Measurements from ENCODE around the gene HNRNPLL. TPM values are rescaled to one million over a fixed set of nuclear protein-coding genes. Genes with fewer than 3 reads are reported as not detected.

HNRNPLL gene
- total RNA-seq, 3 donors from 2014 or later (not counting 1 experiment from before 2014, with no cell fraction given) = 7.3 to 18.4 (median 8.8) TPM

GRCh38 chr2:38515155-38516074, 87.3 kb downstream of the HNRNPLL start:
- WGBS (ENCODE audit: insufficient coverage) = 89% methylated on average over 26 of the region's 26 CpGs
- Mint-ChIP-seq H3K4me1 (no peaks in the 10 kb centered on the region), H3K9me3 (no peaks in the 10 kb centered on the region), H3K36me3 (no peaks in the 10 kb centered on the region), H3K27me3 (ENCODE audit: low read depth in 2 of 2) (peaks cover 5 to 14% of the 10 kb centered on the region in 2 donors), H3K27ac (no peak overlapping the region), H3K4me3 (no peak overlapping the region)
- Histone ChIP-seq H3K36me3 (ENCODE audit: control insufficient read depth, insufficient read depth, low read length) (no peaks in the 10 kb centered on the region), H3K4me3 (ENCODE audit: low read length) (no peak overlapping the region), H3K27ac (ENCODE audit: low read length) (no peak overlapping the region), H3K4me1 (ENCODE audit: control insufficient read depth, insufficient read depth, low read length) (no peaks in the 10 kb centered on the region), H3K27me3 (ENCODE audit: control insufficient read depth, insufficient read depth, low read length) (no peaks in the 10 kb centered on the region), H3K9me3 (ENCODE audit: control insufficient read depth, insufficient read depth, low read length) (no peaks in the 10 kb centered on the region)
- no peak for DNase-seq
- intact Hi-C loops (cut with micrococcal nuclease) = no loop called here
- no peak for ATAC-seq
- no peak for TF ChIP-seq CTCF (IDR thresholded peaks at IDR 0.05)

DNA sequence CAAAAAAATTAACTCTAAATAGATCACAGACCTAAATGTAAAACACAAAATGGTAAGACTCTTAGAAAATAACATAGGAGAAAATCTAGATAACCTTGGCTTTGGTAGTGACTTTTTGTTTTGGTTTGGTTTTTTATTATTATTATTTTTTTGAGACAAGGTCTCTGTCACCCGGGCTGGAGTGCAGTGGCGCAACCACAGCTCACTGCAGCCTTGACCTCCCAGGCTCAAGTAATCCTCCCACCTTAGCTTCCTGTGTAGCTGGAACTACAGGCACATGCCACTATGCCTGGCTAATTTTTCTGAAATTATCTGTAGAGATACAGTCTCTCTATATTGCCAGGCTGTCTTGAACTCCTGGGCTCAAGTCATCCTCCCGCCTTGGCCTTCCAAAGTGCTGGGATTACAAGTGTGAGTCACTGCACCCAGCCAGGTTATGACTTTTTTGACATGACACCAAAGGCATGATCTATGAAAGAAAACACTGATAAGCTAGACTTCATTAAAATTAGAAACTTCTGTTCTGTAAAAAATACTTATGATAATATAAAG, 88.0 kb downstream of the HNRNPLL start:
- Histone ChIP-seq H3K9me3 (ENCODE audit: control insufficient read depth, insufficient read depth, low read length) (no peaks in the 10 kb centered on the region), H3K4me1 (ENCODE audit: control insufficient read depth, insufficient read depth, low read length) (no peaks in the 10 kb centered on the region), H3K27me3 (ENCODE audit: control insufficient read depth, insufficient read depth, low read length) (no peaks in the 10 kb centered on the region), H3K36me3 (ENCODE audit: control insufficient read depth, insufficient read depth, low read length) (no peaks in the 10 kb centered on the region), H3K27ac (ENCODE audit: low read length) (no peak overlapping the region), H3K4me3 (ENCODE audit: low read length) (no peak overlapping the region)
- DNase-seq (no peak), ATAC-seq (no peak)
- no peaks in the 10 kb centered on the region for H3K36me3 Mint-ChIP-seq
- peaks cover 5 to 14% of the 10 kb centered on the region in 2 donors for H3K27me3 Mint-ChIP-seq (ENCODE audit: low read depth in 2 of 2)
- H3K27ac Mint-ChIP-seq = no peak overlapping the region
- 75% methylated on average over 3 of the region's 3 CpGs for WGBS (ENCODE audit: insufficient coverage)
- TF ChIP-seq CTCF (IDR thresholded peaks at IDR 0.05) = no peak
- H3K4me3 Mint-ChIP-seq = no peak overlapping the region
- intact Hi-C loops (cut with micrococcal nuclease) = no loop called here
- no peaks in the 10 kb centered on the region for H3K9me3 Mint-ChIP-seq
- no peaks in the 10 kb centered on the region for H3K4me1 Mint-ChIP-seq

- intact Hi-C loops (cut with micrococcal nuclease) = no loop called here
- H3K4me3 Mint-ChIP-seq = no peak overlapping the region
- no peak overlapping the region for H3K27ac ChIP-seq (ENCODE audit: low read length)
- H3K9me3 Mint-ChIP-seq = no peaks in the 10 kb centered on the region
- no peak for TF ChIP-seq CTCF (IDR thresholded peaks at IDR 0.05)
- H3K9me3 ChIP-seq (ENCODE audit: control insufficient read depth, insufficient read depth, low read length) = no peaks in the 10 kb centered on the region
- DNase-seq = no peak
- peaks cover 5 to 14% of the 10 kb centered on the region in 2 donors for H3K27me3 Mint-ChIP-seq (ENCODE audit: low read depth in 2 of 2)
- no peaks in the 10 kb centered on the region for H3K36me3 ChIP-seq (ENCODE audit: control insufficient read depth, insufficient read depth, low read length)
- H3K4me1 ChIP-seq (ENCODE audit: control insufficient read depth, insufficient read depth, low read length) = no peaks in the 10 kb centered on the region
- no peak overlapping the region for H3K27ac Mint-ChIP-seq
- no peak overlapping the region for H3K4me3 ChIP-seq (ENCODE audit: low read length)
- H3K27me3 ChIP-seq (ENCODE audit: control insufficient read depth, insufficient read depth, low read length) = no peaks in the 10 kb centered on the region
- WGBS (ENCODE audit: insufficient coverage) = 92% methylated on average over 2 of the region's 3 CpGs
- H3K4me1 Mint-ChIP-seq = no peaks in the 10 kb centered on the region
- H3K36me3 Mint-ChIP-seq = no peaks in the 10 kb centered on the region
- ATAC-seq = no peak
Observed at GRCh38 chr2:38512211-38512610, 90.5 kb downstream of the HNRNPLL start.

Other genes starting within 250 kb of the HNRNPLL start
- gene ATL2, start 225.7 kb downstream of the HNRNPLL start, total RNA-seq = 10 to 100 TPM; 48.3 to 51.8 (median 51.5) TPM
- 10 to 100 TPM in 2 of 3 donors, 1 to 10 TPM in 1; 4.0 to 12.4 (median 11.0) TPM for gene GALM, start 63.2 kb upstream of the HNRNPLL start, total RNA-seq
- 100 to 1,000 TPM; 323 to 538 (median 359) TPM for gene SRSF7, start 148.4 kb upstream of the HNRNPLL start, total RNA-seq
- gene GEMIN6, start 175.3 kb upstream of the HNRNPLL start, total RNA-seq = 1 to 10 TPM; 3.5 to 7.3 (median 5.7) TPM